Neural progenitor cell (in vitro differentiated cells): ENCODE results near the gene SAA4.

ENCODE experiments used
- EZH2 ChIP-seq: fragments of 200-600 bp; sonication (generic); IDR thresholded peaks from 2 replicates; pipeline ENCODE4 v1.6.1; 2017; ENCODE audit warnings: antibody characterized with exemption, mild to moderate bottlenecking, moderate library complexity
- TF ChIP-seq, protein P1 (sequence below): fragments of 200-600 bp; sonication (generic); IDR thresholded peaks from 2 replicates; pipeline ENCODE4 v1.5.1; 2017; ENCODE audit warnings: antibody characterized with exemption, mild to moderate bottlenecking

DNA sequence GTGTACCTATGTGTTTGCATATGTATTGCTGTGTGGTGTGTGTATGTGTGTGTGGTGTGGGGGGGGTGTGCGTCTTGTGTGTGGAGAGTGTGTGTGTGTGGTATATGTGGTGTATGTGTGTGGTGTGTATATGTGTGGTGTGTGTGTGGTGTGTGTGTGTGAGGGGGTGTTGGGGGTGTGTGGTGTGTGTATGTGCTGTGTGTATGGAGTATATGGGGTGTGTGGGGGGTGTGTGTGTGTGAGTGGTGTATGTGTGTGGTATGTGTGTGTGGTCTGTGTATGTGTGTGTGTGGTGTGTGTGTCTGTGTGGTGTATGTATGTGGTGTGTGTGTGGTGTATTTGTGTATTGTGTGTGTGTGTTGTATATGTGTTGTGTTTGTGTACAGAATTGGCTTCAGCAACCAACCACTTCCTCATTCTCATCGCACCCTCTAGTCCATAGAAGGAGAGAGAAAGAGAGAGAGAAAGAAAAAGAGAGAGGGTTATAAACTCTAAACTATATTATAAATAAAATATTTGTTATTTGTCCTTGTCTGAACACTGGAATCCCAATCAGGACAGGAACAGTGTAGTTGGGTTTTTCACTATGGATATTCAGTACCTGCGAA lies 13.7 kb downstream of the SAA4 start:
- no peak for TF ChIP-seq EZH2
- TF ChIP-seq, protein P1, sequence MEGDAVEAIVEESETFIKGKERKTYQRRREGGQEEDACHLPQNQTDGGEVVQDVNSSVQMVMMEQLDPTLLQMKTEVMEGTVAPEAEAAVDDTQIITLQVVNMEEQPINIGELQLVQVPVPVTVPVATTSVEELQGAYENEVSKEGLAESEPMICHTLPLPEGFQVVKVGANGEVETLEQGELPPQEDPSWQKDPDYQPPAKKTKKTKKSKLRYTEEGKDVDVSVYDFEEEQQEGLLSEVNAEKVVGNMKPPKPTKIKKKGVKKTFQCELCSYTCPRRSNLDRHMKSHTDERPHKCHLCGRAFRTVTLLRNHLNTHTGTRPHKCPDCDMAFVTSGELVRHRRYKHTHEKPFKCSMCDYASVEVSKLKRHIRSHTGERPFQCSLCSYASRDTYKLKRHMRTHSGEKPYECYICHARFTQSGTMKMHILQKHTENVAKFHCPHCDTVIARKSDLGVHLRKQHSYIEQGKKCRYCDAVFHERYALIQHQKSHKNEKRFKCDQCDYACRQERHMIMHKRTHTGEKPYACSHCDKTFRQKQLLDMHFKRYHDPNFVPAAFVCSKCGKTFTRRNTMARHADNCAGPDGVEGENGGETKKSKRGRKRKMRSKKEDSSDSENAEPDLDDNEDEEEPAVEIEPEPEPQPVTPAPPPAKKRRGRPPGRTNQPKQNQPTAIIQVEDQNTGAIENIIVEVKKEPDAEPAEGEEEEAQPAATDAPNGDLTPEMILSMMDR: no peak
